ENCODE measurements around the gene BCL7B. TPM values are rescaled to one million over a fixed set of nuclear protein-coding genes. Genes with fewer than 3 reads are reported as not detected.
"Not testable (repeated sequence)": the region's sequence is repeated elsewhere in the genome, so short reads cannot be mapped to it uniquely, and the experiment has no call there.

Gene BCL7B
- polyA plus RNA-seq, 2 donors = 30.0 to 43.5 TPM

- WGBS, 2 donors = 71 to 72% methylated on average over 14 of the region's 14 CpGs
- no peak overlapping the region for H3K27ac ChIP-seq (ENCODE audit: low read depth in 2 of 2, low read length in 1 of 2)
- no peak overlapping the region for H3K4me3 ChIP-seq (ENCODE audit: low read depth in 1 of 2, low read length in 2 of 2)
- no peaks in the 10 kb centered on the region for H3K36me3 ChIP-seq (ENCODE audit: control insufficient read depth in 2 of 2, insufficient read depth in 2 of 2, low read length in 1 of 2)
- H3K9me3 ChIP-seq (ENCODE audit: control insufficient read depth in 2 of 2, insufficient read depth in 1 of 2, low read depth in 1 of 2, low read length in 1 of 2) = no peaks in the 10 kb centered on the region
- no peaks in the 10 kb centered on the region for H3K27me3 ChIP-seq (ENCODE audit: control insufficient read depth in 1 of 2, insufficient read depth in 2 of 2, low read length in 2 of 2)
- H3K4me1 ChIP-seq (ENCODE audit: control insufficient read depth in 2 of 2, insufficient read depth in 2 of 2, low read length in 1 of 2) = no peaks in the 10 kb centered on the region
Observed at GRCh38 chr7:73593207-73594045, 35.9 kb upstream of the BCL7B start.

- Histone ChIP-seq H3K36me3 (ENCODE audit: control insufficient read depth in 2 of 2, insufficient read depth in 2 of 2, low read length in 1 of 2) (no peaks in the 10 kb centered on the region), H3K4me3 (ENCODE audit: low read depth in 1 of 2, low read length in 2 of 2) (no peak overlapping the region), H3K4me1 (ENCODE audit: control insufficient read depth in 2 of 2, insufficient read depth in 2 of 2, low read length in 1 of 2) (peaks cover 3 to 4% of the 10 kb centered on the region in 2 donors), H3K27me3 (ENCODE audit: control insufficient read depth in 1 of 2, insufficient read depth in 2 of 2, low read length in 2 of 2) (no peaks in the 10 kb centered on the region), H3K9me3 (ENCODE audit: control insufficient read depth in 2 of 2, insufficient read depth in 1 of 2, low read depth in 1 of 2, low read length in 1 of 2) (no peaks in the 10 kb centered on the region), H3K27ac (ENCODE audit: low read depth in 2 of 2, low read length in 1 of 2) (no peak overlapping the region)
- WGBS, 2 donors = 95% methylated on average over 12 of the region's 12 CpGs
Observed at GRCh38 chr7:73586911-73587310, 29.4 kb upstream of the BCL7B start.

- 76 to 81% methylated on average over 2 of the region's 2 CpGs for WGBS, 2 donors
- no peaks in the 10 kb centered on the region for H3K27me3 ChIP-seq (ENCODE audit: control insufficient read depth in 1 of 2, insufficient read depth in 2 of 2, low read length in 2 of 2)
- no peak overlapping the region for H3K27ac ChIP-seq (ENCODE audit: low read depth in 2 of 2, low read length in 1 of 2)
- no peaks in the 10 kb centered on the region for H3K36me3 ChIP-seq (ENCODE audit: control insufficient read depth in 2 of 2, insufficient read depth in 2 of 2, low read length in 1 of 2)
- H3K4me1 ChIP-seq (ENCODE audit: control insufficient read depth in 2 of 2, insufficient read depth in 2 of 2, low read length in 1 of 2) = peaks cover 3 to 4% of the 10 kb centered on the region in 2 donors
- H3K9me3 ChIP-seq (ENCODE audit: control insufficient read depth in 2 of 2, insufficient read depth in 1 of 2, low read depth in 1 of 2, low read length in 1 of 2) = no peaks in the 10 kb centered on the region
- H3K4me3 ChIP-seq (ENCODE audit: low read depth in 1 of 2, low read length in 2 of 2) = no peak overlapping the region
Observed at GRCh38 chr7:73585196-73585595, 27.7 kb upstream of the BCL7B start.

GRCh38 chr7:73582664-73583202 is 25.2 kb upstream of the BCL7B start:
- H3K9me3 ChIP-seq (ENCODE audit: control insufficient read depth in 2 of 2, insufficient read depth in 1 of 2, low read depth in 1 of 2, low read length in 1 of 2) = no peaks in the 10 kb centered on the region
- H3K27me3 ChIP-seq (ENCODE audit: control insufficient read depth in 1 of 2, insufficient read depth in 2 of 2, low read length in 2 of 2) = no peaks in the 10 kb centered on the region
- no peak overlapping the region for H3K4me3 ChIP-seq (ENCODE audit: low read depth in 1 of 2, low read length in 2 of 2)
- WGBS, 2 donors = 86 to 93% methylated on average over 6 of the region's 6 CpGs
- H3K36me3 ChIP-seq (ENCODE audit: control insufficient read depth in 2 of 2, insufficient read depth in 2 of 2, low read length in 1 of 2) = no peaks in the 10 kb centered on the region
- H3K27ac ChIP-seq (ENCODE audit: low read depth in 2 of 2, low read length in 1 of 2) = no peak overlapping the region
- peaks cover 1 to 3% of the 10 kb centered on the region in 2 donors for H3K4me1 ChIP-seq (ENCODE audit: control insufficient read depth in 2 of 2, insufficient read depth in 2 of 2, low read length in 1 of 2)

- not testable (repeated sequence) for H3K4me1 ChIP-seq (ENCODE audit: control insufficient read depth in 2 of 2, insufficient read depth in 2 of 2, low read length in 1 of 2); H3K9me3 ChIP-seq (ENCODE audit: control insufficient read depth in 2 of 2, insufficient read depth in 1 of 2, low read depth in 1 of 2, low read length in 1 of 2); H3K4me3 ChIP-seq (ENCODE audit: low read depth in 1 of 2, low read length in 2 of 2); H3K27me3 ChIP-seq (ENCODE audit: control insufficient read depth in 1 of 2, insufficient read depth in 2 of 2, low read length in 2 of 2); H3K27ac ChIP-seq (ENCODE audit: low read depth in 2 of 2, low read length in 1 of 2); H3K36me3 ChIP-seq (ENCODE audit: control insufficient read depth in 2 of 2, insufficient read depth in 2 of 2, low read length in 1 of 2)
- WGBS, 2 donors = 85% methylated on average over 9 of the region's 9 CpGs
Observed at GRCh38 chr7:73581006-73581405, 23.5 kb upstream of the BCL7B start.

GRCh38 chr7:73578342-73579128 is 21.0 kb upstream of the BCL7B start, which contains the start of gene TBL2:
Gene TBL2 (minus strand): TSS chr7:73578579. CDS start chr7:73578549, 30 bp downstream.
- H3K4me1 ChIP-seq (ENCODE audit: control insufficient read depth in 2 of 2, insufficient read depth in 2 of 2, low read length in 1 of 2) = peaks cover 0 to 3% of the 10 kb centered on the region in 2 donors

GRCh38 chr7:73577627-73578341 is 20.3 kb upstream of the BCL7B start:
- H3K9me3 ChIP-seq (ENCODE audit: control insufficient read depth in 2 of 2, insufficient read depth in 1 of 2, low read depth in 1 of 2, low read length in 1 of 2) = no peaks in the 10 kb centered on the region
- peak overlapping the region; percentile 89 to 92 for H3K27ac ChIP-seq (ENCODE audit: low read depth in 2 of 2, low read length in 1 of 2)
- peaks cover 14 to 16% of the 10 kb centered on the region in 2 donors for H3K36me3 ChIP-seq (ENCODE audit: control insufficient read depth in 2 of 2, insufficient read depth in 2 of 2, low read length in 1 of 2)
- no peaks in the 10 kb centered on the region for H3K27me3 ChIP-seq (ENCODE audit: control insufficient read depth in 1 of 2, insufficient read depth in 2 of 2, low read length in 2 of 2)
- peaks cover 0 to 3% of the 10 kb centered on the region in 2 donors for H3K4me1 ChIP-seq (ENCODE audit: control insufficient read depth in 2 of 2, insufficient read depth in 2 of 2, low read length in 1 of 2)
- WGBS, 2 donors = 10 to 14% methylated on average over 32 of the region's 32 CpGs
- peak overlapping the region; percentile 81 to 82 for H3K4me3 ChIP-seq (ENCODE audit: low read depth in 1 of 2, low read length in 2 of 2)

More at GRCh38 chr7:73578342-73579128, 21.0 kb upstream of the BCL7B start, which contains the start of gene TBL2:
- Histone ChIP-seq H3K27ac (ENCODE audit: low read depth in 2 of 2, low read length in 1 of 2) (peak within 1 kb of the TSS; percentile 89 to 92), H3K4me3 (ENCODE audit: low read depth in 1 of 2, low read length in 2 of 2) (peak within 1 kb of the TSS; percentile 81 to 82), H3K36me3 (ENCODE audit: control insufficient read depth in 2 of 2, insufficient read depth in 2 of 2, low read length in 1 of 2) (peaks cover 6 to 10% of the 10 kb centered on the region in 2 donors), H3K27me3 (ENCODE audit: control insufficient read depth in 1 of 2, insufficient read depth in 2 of 2, low read length in 2 of 2) (no peaks in the 10 kb centered on the region), H3K9me3 (ENCODE audit: control insufficient read depth in 2 of 2, insufficient read depth in 1 of 2, low read depth in 1 of 2, low read length in 1 of 2) (no peaks in the 10 kb centered on the region)
- 1% methylated on average over 69 to 75 of the region's 75 CpGs for WGBS, 2 donors

- no peaks in the 10 kb centered on the region for H3K9me3 ChIP-seq (ENCODE audit: control insufficient read depth in 2 of 2, insufficient read depth in 1 of 2, low read depth in 1 of 2, low read length in 1 of 2)
- H3K27ac ChIP-seq (ENCODE audit: low read depth in 2 of 2, low read length in 1 of 2) = no peak overlapping the region
- H3K4me1 ChIP-seq (ENCODE audit: control insufficient read depth in 2 of 2, insufficient read depth in 2 of 2, low read length in 1 of 2) = peaks cover 0 to 3% of the 10 kb centered on the region in 2 donors
- peaks cover 32 to 33% of the 10 kb centered on the region in 2 donors for H3K36me3 ChIP-seq (ENCODE audit: control insufficient read depth in 2 of 2, insufficient read depth in 2 of 2, low read length in 1 of 2)
- 97% methylated on average over 11 of the region's 11 CpGs for WGBS, 2 donors
- no peaks in the 10 kb centered on the region for H3K27me3 ChIP-seq (ENCODE audit: control insufficient read depth in 1 of 2, insufficient read depth in 2 of 2, low read length in 2 of 2)
- H3K4me3 ChIP-seq (ENCODE audit: low read depth in 1 of 2, low read length in 2 of 2) = no peak overlapping the region
Observed at GRCh38 chr7:73573791-73574190, 16.3 kb upstream of the BCL7B start.

- Histone ChIP-seq H3K27me3 (ENCODE audit: control insufficient read depth in 1 of 2, insufficient read depth in 2 of 2, low read length in 2 of 2) (no peaks in the 10 kb centered on the region), H3K27ac (ENCODE audit: low read depth in 2 of 2, low read length in 1 of 2) (no peak overlapping the region), H3K4me3 (ENCODE audit: low read depth in 1 of 2, low read length in 2 of 2) (no peak overlapping the region), H3K36me3 (ENCODE audit: control insufficient read depth in 2 of 2, insufficient read depth in 2 of 2, low read length in 1 of 2) (peaks cover 32 to 33% of the 10 kb centered on the region in 2 donors), H3K4me1 (ENCODE audit: control insufficient read depth in 2 of 2, insufficient read depth in 2 of 2, low read length in 1 of 2) (peaks cover 0 to 3% of the 10 kb centered on the region in 2 donors), H3K9me3 (ENCODE audit: control insufficient read depth in 2 of 2, insufficient read depth in 1 of 2, low read depth in 1 of 2, low read length in 1 of 2) (no peaks in the 10 kb centered on the region)
- WGBS, 2 donors = 94 to 95% methylated on average over 9 of the region's 9 CpGs
Observed at GRCh38 chr7:73573276-73573675, 15.8 kb upstream of the BCL7B start.
